H9 (cell line): ENCODE data around the gene NEK4. TPM values are rescaled to one million over a fixed set of nuclear protein-coding genes. Genes with fewer than 3 reads are reported as not detected.

Experiments used
- DNase-seq: peaks from one replicate; pipeline ENCODE4 v3.0.0-alpha.2; 2017
- H2AFZ ChIP-seq: one replicate; pipeline ENCODE4 v1.6.1; 2013; ENCODE audit warnings: mild to moderate bottlenecking, low read length, control low read depth, moderate library complexity
- H2AK5ac ChIP-seq: 2 replicates; pipeline ENCODE4 v1.6.1; 2013; ENCODE audit warnings: low read length, control low read depth, mixed read lengths; ENCODE audit not compliant: insufficient read length
- H2BK120ac ChIP-seq: one replicate; pipeline ENCODE4 v1.6.1; 2013; ENCODE audit warnings: low read depth, mild to moderate bottlenecking, low read length, control low read depth, inconsistent platforms; ENCODE audit not compliant: poor library complexity, severe bottlenecking
- H2BK12ac ChIP-seq: 2 replicates; pipeline ENCODE4 v1.6.1; 2013; ENCODE audit warnings: low read length, control low read depth, mixed read lengths, low read depth; ENCODE audit not compliant: insufficient read length
- H2BK15ac ChIP-seq: 2 replicates; pipeline ENCODE4 v1.6.1; 2013; ENCODE audit warnings: low read depth, low read length, control low read depth
- H2BK20ac ChIP-seq: one replicate; pipeline ENCODE4 v1.6.1; 2013; ENCODE audit warnings: low read depth, mild to moderate bottlenecking, low read length, control low read depth, inconsistent platforms; ENCODE audit not compliant: poor library complexity, severe bottlenecking
- H2BK5ac ChIP-seq: 2 replicates; pipeline ENCODE4 v1.6.1; 2013; ENCODE audit warnings: low read length, control low read depth, mixed read lengths; ENCODE audit not compliant: insufficient read length
- H3K14ac ChIP-seq: 2 replicates; pipeline ENCODE4 v1.6.1; 2013; ENCODE audit warnings: low read length, control low read depth; ENCODE audit not compliant: insufficient read depth
- H3K18ac ChIP-seq: 2 replicates; pipeline ENCODE4 v1.6.1; 2013; ENCODE audit warnings: low read depth, mild to moderate bottlenecking, mixed read lengths, low read length, control low read depth; ENCODE audit not compliant: insufficient read length
- H3K23ac ChIP-seq: 2 replicates; pipeline ENCODE4 v1.6.1; 2013; ENCODE audit warnings: low read length, control low read depth, mixed read lengths, low read depth; ENCODE audit not compliant: insufficient read length
- H3K23me2 ChIP-seq: 2 replicates; pipeline ENCODE4 v1.6.1; 2013; ENCODE audit warnings: low read depth, mild to moderate bottlenecking, mixed read lengths, low read length, control low read depth; ENCODE audit not compliant: insufficient read length, poor library complexity, severe bottlenecking
- H3K27ac ChIP-seq: 2 replicates; pipeline ENCODE4 v1.5.1; 2013; ENCODE audit warnings: low read length, control low read depth, mixed read lengths, low read depth; ENCODE audit not compliant: insufficient read length
- H3K27me3 ChIP-seq: 2 replicates; pipeline ENCODE4 v1.6.1; 2013; ENCODE audit warnings: low read length, control low read depth, inconsistent platforms; ENCODE audit not compliant: insufficient read depth
- H3K4ac ChIP-seq: 2 replicates; pipeline ENCODE4 v1.6.1; 2013; ENCODE audit warnings: low read depth, mild to moderate bottlenecking, control low read depth, inconsistent platforms, low read length, moderate library complexity
- H3K4me1 ChIP-seq: 2 replicates; pipeline ENCODE4 v1.6.1; 2013; ENCODE audit warnings: low read length, control low read depth, inconsistent platforms; ENCODE audit not compliant: insufficient read depth
- H3K4me2 ChIP-seq: 2 replicates; pipeline ENCODE4 v1.6.1; 2013; ENCODE audit warnings: low read length, control low read depth, mixed read lengths; ENCODE audit not compliant: insufficient read length, insufficient read depth
- H3K56ac ChIP-seq: 2 replicates; pipeline ENCODE4 v1.6.1; 2013; ENCODE audit warnings: low read depth, mild to moderate bottlenecking, mixed read lengths, low read length, control low read depth; ENCODE audit not compliant: insufficient read length
- H3K79me1 ChIP-seq: 2 replicates; pipeline ENCODE4 v1.6.1; 2013; ENCODE audit warnings: low read depth, mild to moderate bottlenecking, moderate library complexity, low read length, control low read depth, inconsistent platforms; ENCODE audit not compliant: insufficient read depth, poor library complexity, severe bottlenecking
- H3K79me2 ChIP-seq: 2 replicates; pipeline ENCODE4 v1.6.1; 2013; ENCODE audit warnings: low read length, control low read depth, inconsistent platforms; ENCODE audit not compliant: insufficient read depth
- H3K9ac ChIP-seq: 2 replicates; pipeline ENCODE4 v1.6.1; 2013; ENCODE audit warnings: low read length, control low read depth, mixed read lengths; ENCODE audit not compliant: insufficient read length; ENCODE audit errors: extremely low read depth
- H3K9me3 ChIP-seq: one replicate; pipeline ENCODE4 v1.6.1; 2013; ENCODE audit warnings: low read depth, low read length, inconsistent platforms; ENCODE audit not compliant: control insufficient read depth
- H3T11ph ChIP-seq: one replicate; pipeline ENCODE4 v1.6.1; 2013; ENCODE audit warnings: mild to moderate bottlenecking, low read length, control low read depth, inconsistent platforms
- H4K20me1 ChIP-seq: one replicate; pipeline ENCODE4 v1.6.1; 2013; ENCODE audit not compliant: control insufficient read depth, insufficient read length, insufficient read depth
- H4K5ac ChIP-seq: 2 replicates; pipeline ENCODE4 v1.6.1; 2013; ENCODE audit warnings: low read depth, mild to moderate bottlenecking, mixed read lengths, low read length, control low read depth; ENCODE audit not compliant: insufficient read length
- H4K8ac ChIP-seq: replicated peaks from 2 replicates; pipeline ENCODE4 v1.6.1; 2013; ENCODE audit warnings: low read length, control low read depth, mixed read lengths, low read depth; ENCODE audit not compliant: insufficient read length
- H4K91ac ChIP-seq: 2 replicates; pipeline ENCODE4 v1.6.1; 2013; ENCODE audit warnings: low read depth, mild to moderate bottlenecking, moderate library complexity, mixed read lengths, low read length, control low read depth; ENCODE audit not compliant: insufficient read length
- H3K27ac Mint-ChIP-seq, 3 experiments: 2 replicates in 2 of 3; 3 replicates in 1 of 3; pipeline ENCODE4 v1.8.0; 2020 to 2021; ENCODE audit warnings: mixed read lengths in 3 of 3, mild to moderate bottlenecking in 1 of 3, moderate library complexity in 1 of 3
- H3K27me3 Mint-ChIP-seq: 2 replicates; pipeline ENCODE4 v1.8.0; 2021; ENCODE audit warnings: low read depth, mild to moderate bottlenecking, moderate library complexity, mixed read lengths
- H3K36me3 Mint-ChIP-seq, 3 experiments: 2 replicates in 2 of 3; 3 replicates in 1 of 3; pipeline ENCODE4 v1.8.0; 2020 to 2021; ENCODE audit warnings: low read depth in 3 of 3, mixed read lengths in 3 of 3; ENCODE audit not compliant: insufficient read depth in 1 of 3
- H3K4me1 Mint-ChIP-seq, 2 experiments: 2 replicates each; pipeline ENCODE4 v1.8.0; 2020; ENCODE audit warnings: mixed read lengths in 2 of 2
- H3K4me3 Mint-ChIP-seq, 2 experiments: 2 replicates in 1 of 2; 3 replicates in 1 of 2; pipeline ENCODE4 v1.8.0; 2020 to 2021; ENCODE audit warnings: mild to moderate bottlenecking in 2 of 2, mixed read lengths in 2 of 2, moderate library complexity in 1 of 2
- H3K9me3 Mint-ChIP-seq, 2 experiments: 2 replicates in 1 of 2; 3 replicates in 1 of 2; pipeline ENCODE4 v1.8.0; 2020; ENCODE audit warnings: mild to moderate bottlenecking in 2 of 2, mixed read lengths in 2 of 2, moderate library complexity in 1 of 2
- CTCF ChIP-seq: fragments of 200-600 bp; sonication (generic); conservative IDR thresholded peaks from 3 replicates; pipeline ENCODE4 v1.8.0; 2021; ENCODE audit warnings: antibody characterized with exemption, mild to moderate bottlenecking
- WGBS: extraction: QIAGEN DNeasy Blood & Tissue Kit; methylation state at CpG from one replicate; pipeline ENCODE4 v1.1.7; 2013; ENCODE audit warnings: missing lambda C conversion rate, low lambda C conversion rate, mixed read lengths; ENCODE audit not compliant: insufficient read length; ENCODE audit errors: extremely low coverage; 5-methylcytosine and 5-hydroxymethylcytosine counted together
- total RNA-seq: library from RNA; stranded (reverse); gene quantifications from 2 replicates; pipeline ENCODE4 v1.2.1, GENCODE V29; 2021

Gene NEK4
- total RNA-seq, 1 experiment from 2014 or later = 36.0 TPM

DNA sequence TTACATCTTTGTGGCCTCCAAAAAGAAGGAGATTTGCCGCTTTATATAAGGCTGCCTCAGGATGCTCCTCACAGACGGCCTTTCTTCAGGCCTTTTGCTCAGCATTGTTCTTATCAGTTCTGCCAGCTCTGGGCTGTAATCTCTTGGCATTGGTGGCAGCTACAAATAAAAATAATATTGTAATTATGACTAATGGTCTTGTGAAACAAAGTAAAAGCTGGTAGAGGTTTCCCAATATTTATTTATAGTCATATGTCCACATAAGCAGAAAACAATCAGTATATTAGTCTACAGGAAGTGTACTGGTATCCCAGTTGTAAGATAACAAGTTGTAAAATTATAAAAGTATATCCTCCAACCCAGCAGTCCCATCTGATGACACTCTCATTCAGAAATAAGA, 7.3 kb downstream of the NEK4 start:
- Histone ChIP-seq H3K79me1 (no peaks in the 10 kb centered on the region), H4K5ac (no peak overlapping the region), H3K56ac (no peak overlapping the region), H2BK5ac (no peak overlapping the region), H2BK120ac (no peak overlapping the region), H2BK20ac (no peak overlapping the region), H4K91ac (no peak overlapping the region), H2AFZ (no peak overlapping the region), H3K14ac (no peak overlapping the region), H3K79me2 (no peaks in the 10 kb centered on the region), H2AK5ac (no peak overlapping the region), H3K4me2 (no peak overlapping the region), H3K23me2 (no peaks in the 10 kb centered on the region), H3K27me3 (no peaks in the 10 kb centered on the region), H3K4ac (no peak overlapping the region), H2BK12ac (no peak overlapping the region), H3K9ac (no peak overlapping the region), H3K9me3 (no peaks in the 10 kb centered on the region), H2BK15ac (no peak overlapping the region), H4K8ac (no peak overlapping the region), H3T11ph (no peak overlapping the region), H3K4me1 (no peaks in the 10 kb centered on the region), H3K18ac (no peak overlapping the region), H3K27ac (no peak overlapping the region), H4K20me1 (no peaks in the 10 kb centered on the region), H3K23ac (no peak overlapping the region)
- no peak for TF ChIP-seq CTCF
- peaks cover 29 to 83% (median 81%) of the 10 kb centered on the region in 3 experiments; a peak in 6 of 7 replicates for H3K36me3 Mint-ChIP-seq
- H3K4me3 Mint-ChIP-seq = no peak overlapping the region
- H3K9me3 Mint-ChIP-seq = no peaks in the 10 kb centered on the region
- no peaks in the 10 kb centered on the region for H3K4me1 Mint-ChIP-seq
- H3K27me3 Mint-ChIP-seq = no peaks in the 10 kb centered on the region
- no peak for DNase-seq
- WGBS = no CpG with 5 or more reads among the region's 2 CpGs
- H3K27ac Mint-ChIP-seq = no peak overlapping the region
